Cardiac ventricle fibroblast (primary cell): ENCODE results near the gene DRC7. TPM values are rescaled to one million over a fixed set of nuclear protein-coding genes. Genes with fewer than 3 reads are reported as not detected.

ENCODE experiments used
- total RNA-seq: library from RNA; depleted of rRNA; stranded (reverse); fragments of >200 nt; gene quantifications from 2 replicates; pipeline ENCODE4 v1.2.3, GENCODE V29; 2015

Gene DRC7, protein sequence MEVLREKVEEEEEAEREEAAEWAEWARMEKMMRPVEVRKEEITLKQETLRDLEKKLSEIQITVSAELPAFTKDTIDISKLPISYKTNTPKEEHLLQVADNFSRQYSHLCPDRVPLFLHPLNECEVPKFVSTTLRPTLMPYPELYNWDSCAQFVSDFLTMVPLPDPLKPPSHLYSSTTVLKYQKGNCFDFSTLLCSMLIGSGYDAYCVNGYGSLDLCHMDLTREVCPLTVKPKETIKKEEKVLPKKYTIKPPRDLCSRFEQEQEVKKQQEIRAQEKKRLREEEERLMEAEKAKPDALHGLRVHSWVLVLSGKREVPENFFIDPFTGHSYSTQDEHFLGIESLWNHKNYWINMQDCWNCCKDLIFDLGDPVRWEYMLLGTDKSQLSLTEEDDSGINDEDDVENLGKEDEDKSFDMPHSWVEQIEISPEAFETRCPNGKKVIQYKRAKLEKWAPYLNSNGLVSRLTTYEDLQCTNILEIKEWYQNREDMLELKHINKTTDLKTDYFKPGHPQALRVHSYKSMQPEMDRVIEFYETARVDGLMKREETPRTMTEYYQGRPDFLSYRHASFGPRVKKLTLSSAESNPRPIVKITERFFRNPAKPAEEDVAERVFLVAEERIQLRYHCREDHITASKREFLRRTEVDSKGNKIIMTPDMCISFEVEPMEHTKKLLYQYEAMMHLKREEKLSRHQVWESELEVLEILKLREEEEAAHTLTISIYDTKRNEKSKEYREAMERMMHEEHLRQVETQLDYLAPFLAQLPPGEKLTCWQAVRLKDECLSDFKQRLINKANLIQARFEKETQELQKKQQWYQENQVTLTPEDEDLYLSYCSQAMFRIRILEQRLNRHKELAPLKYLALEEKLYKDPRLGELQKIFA
- 0.34 TPM in 1 of 2 replicates, not detected in the other for total RNA-seq

GRCh38 chr16:57694725-57695679, at the start of gene DRC7:
DRC7 (plus strand) TSS chr16:57694806; CDS start chr16:57697950, 3,144 bp downstream.

DNA sequence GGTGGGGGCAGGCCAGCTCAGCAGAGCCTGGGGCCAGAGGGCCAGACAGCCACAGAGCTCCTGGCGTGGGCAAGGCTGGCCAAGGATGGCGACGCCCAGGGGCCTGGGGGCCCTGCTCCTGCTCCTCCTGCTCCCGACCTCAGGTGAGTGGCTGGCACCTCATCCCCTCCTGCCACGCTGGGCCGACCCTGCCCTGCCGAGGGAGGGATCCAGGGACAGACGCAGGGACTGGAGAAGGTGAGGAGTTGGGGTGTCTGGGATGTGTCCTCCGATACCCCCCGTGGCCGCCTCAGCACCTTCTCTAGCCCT, 26.4 kb upstream of the DRC7 start, which contains the start of gene ADGRG3:
Gene ADGRG3, plus strand, starts transcription at position 44 of the 309 bp plus-strand sequence. Its CDS starts 42 bp downstream, at position 86.

GRCh38 chr16:57735755-57736418, 41.3 kb downstream of the DRC7 start, which contains the start of gene KATNB1:
KATNB1 (plus strand) TSS chr16:57735770; CDS start chr16:57737244, 1,474 bp downstream.

Other genes starting within 250 kb of the DRC7 start
- 22.4 and 22.9 TPM in 2 replicates for gene CIAPIN1, start 247.4 kb upstream of the DRC7 start, total RNA-seq
- 28.6 and 29.6 TPM in 2 replicates for gene COQ9, start 247.3 kb upstream of the DRC7 start, total RNA-seq
- gene POLR2C, start 232.1 kb upstream of the DRC7 start, total RNA-seq, result 60.8 and 73.7 TPM in 2 replicates
- 39.1 and 54.1 TPM in 2 replicates for gene DOK4, start 208.3 kb upstream of the DRC7 start, total RNA-seq
- gene CCDC102A, start 158.2 kb upstream of the DRC7 start, total RNA-seq, result 22.7 and 23.3 TPM in 2 replicates
- gene ADGRG5, start 152.2 kb upstream of the DRC7 start, total RNA-seq, result not detected in 2 replicates
- gene ADGRG1, start 66.2 kb upstream of the DRC7 start, total RNA-seq, result 1.7 and 5.0 TPM in 2 replicates
- not detected in 2 replicates for gene ADGRG3, start 26.5 kb upstream of the DRC7 start, total RNA-seq
- 7.9 and 13.8 TPM in 2 replicates for gene KATNB1, start 41.0 kb downstream of the DRC7 start, total RNA-seq
- 5.6 and 8.4 TPM in 2 replicates for gene KIFC3, start 107.7 kb downstream of the DRC7 start, total RNA-seq